ENCODE measurements around the gene MYORG. TPM values are rescaled to one million over a fixed set of nuclear protein-coding genes. Genes with fewer than 3 reads are reported as not detected.
A peak's percentile ranks its signal among the peaks of the same experiment; 100 is the strongest.
"Not testable (repeated sequence)": the region's sequence is repeated elsewhere in the genome, so short reads cannot be mapped to it uniquely, and the experiment has no call there.

MYORG gene
- total RNA-seq, 1 donor, result 1.3 TPM

DNA sequence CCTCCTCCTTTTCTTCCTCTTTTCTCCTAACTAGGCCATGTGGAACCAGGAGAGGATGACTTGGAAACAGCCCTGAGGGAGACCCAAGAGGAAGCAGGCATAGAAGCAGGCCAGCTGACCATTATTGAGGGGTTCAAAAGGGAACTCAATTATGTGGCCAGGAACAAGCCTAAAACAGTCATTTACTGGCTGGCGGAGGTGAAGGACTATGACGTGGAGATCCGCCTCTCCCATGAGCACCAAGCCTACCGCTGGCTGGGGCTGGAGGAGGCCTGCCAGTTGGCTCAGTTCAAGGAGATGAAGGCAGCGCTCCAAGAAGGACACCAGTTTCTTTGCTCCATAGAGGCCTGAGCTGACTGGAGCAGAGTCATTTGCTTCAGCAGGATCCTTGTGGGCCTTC is 33.6 kb downstream of the MYORG start:
- peak; percentile 82 for DNase-seq (ENCODE audit: low read depth)
- TF ChIP-seq, protein P1, sequence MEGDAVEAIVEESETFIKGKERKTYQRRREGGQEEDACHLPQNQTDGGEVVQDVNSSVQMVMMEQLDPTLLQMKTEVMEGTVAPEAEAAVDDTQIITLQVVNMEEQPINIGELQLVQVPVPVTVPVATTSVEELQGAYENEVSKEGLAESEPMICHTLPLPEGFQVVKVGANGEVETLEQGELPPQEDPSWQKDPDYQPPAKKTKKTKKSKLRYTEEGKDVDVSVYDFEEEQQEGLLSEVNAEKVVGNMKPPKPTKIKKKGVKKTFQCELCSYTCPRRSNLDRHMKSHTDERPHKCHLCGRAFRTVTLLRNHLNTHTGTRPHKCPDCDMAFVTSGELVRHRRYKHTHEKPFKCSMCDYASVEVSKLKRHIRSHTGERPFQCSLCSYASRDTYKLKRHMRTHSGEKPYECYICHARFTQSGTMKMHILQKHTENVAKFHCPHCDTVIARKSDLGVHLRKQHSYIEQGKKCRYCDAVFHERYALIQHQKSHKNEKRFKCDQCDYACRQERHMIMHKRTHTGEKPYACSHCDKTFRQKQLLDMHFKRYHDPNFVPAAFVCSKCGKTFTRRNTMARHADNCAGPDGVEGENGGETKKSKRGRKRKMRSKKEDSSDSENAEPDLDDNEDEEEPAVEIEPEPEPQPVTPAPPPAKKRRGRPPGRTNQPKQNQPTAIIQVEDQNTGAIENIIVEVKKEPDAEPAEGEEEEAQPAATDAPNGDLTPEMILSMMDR (IDR thresholded peaks at IDR 0.05; ENCODE audit: insufficient read depth, low read length), result no peak
- H3K4me3 ChIP-seq (ENCODE audit: low read depth, low read length), result no peak overlapping the region

DNA sequence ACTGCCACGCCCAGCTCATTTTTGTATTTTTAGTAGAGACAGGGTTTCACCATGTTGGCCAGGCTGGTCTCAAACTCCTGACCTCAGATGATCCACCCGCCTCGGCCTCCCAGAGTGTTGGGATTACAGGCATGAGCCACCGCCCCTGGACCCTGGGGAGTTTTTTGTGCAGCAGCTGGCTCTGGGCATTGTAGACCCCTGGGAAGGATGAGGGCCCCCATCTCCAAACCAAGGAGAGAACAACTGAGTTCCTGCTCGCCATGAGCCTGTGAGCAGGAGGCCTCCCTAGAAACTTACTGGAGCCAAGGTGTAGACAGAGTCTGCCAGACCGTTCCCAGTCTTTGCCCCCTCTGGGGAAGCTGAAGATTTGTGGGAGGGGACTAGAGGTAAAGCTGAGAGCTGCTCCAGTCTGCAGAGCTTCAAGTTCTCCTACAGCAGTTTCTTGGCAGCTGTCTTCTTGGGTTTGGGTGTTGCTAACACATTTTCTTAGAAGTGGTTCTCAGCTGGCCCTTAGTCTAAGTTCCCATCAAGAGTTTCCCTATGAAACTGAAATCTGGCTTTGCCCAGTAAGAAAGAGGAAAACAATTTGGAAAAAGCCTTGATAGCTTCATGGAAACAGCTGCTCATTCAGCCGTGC is 34.9 kb downstream of the MYORG start:
- TF ChIP-seq, protein P1 (IDR thresholded peaks at IDR 0.05; ENCODE audit: insufficient read depth, low read length), result no peak
- no peak overlapping the region for H3K4me3 ChIP-seq (ENCODE audit: low read depth, low read length)
- DNase-seq (ENCODE audit: low read depth), result no peak

DNA sequence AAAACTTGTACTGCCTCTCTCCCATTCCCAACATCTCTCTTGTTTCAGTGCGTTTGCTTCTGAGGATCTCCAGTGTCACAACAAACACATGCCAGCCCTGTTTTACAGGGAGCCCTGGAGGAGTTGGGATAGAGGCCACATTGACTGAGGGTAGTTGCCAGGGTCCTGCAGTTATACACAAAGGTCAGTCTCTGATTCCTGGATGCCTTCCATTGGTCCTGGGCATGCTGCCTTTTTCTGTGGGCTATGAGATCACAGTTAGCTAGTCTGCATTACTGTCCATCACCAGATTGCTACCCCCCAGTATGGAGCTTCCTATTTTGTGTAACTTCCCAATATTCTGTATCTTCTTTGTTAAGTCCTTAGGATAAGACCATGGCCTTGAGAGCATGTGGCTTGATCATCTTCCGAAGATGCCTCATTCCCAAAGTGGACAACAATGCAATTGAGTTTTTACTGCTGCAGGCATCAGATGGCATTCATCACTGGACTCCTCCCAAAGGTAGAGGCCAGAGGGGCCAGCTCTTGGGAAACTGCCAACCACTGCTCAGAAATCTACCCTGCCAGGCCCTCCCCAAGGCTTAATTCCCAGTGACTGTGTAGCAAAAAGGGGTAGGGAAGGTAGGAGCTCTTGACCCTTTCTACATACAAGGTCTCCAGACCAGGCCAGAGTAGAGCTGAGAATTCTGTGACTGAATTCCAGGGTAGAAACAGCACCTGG is 37.9 kb downstream of the MYORG start:
- H3K4me3 ChIP-seq (ENCODE audit: low read depth, low read length), result no peak overlapping the region
- TF ChIP-seq, protein P1 (IDR thresholded peaks at IDR 0.05; ENCODE audit: insufficient read depth, low read length), result no peak
- no peak for DNase-seq (ENCODE audit: low read depth)

DNA sequence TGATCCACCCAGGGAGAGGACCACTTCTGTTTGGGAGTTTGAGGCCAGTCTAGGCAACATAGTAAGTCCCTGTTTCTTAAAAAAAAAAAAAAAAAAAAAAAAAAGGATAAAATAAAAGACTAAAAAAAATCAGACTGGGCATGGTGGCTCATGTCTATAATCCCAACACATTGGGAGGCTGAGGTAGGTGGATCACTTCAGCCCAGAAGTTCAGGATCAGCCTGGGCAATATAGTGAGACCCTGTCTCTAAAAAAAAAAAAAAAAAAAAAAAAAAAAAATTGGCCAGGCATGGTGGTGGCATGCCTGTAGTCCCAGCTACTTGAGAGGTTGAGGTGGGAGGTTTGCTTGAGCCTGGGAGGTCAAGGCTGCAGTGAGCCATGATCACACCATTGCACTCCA is 38.6 kb downstream of the MYORG start:
- DNase-seq (ENCODE audit: low read depth); H3K4me3 ChIP-seq (ENCODE audit: low read depth, low read length): not testable (repeated sequence)

DNA sequence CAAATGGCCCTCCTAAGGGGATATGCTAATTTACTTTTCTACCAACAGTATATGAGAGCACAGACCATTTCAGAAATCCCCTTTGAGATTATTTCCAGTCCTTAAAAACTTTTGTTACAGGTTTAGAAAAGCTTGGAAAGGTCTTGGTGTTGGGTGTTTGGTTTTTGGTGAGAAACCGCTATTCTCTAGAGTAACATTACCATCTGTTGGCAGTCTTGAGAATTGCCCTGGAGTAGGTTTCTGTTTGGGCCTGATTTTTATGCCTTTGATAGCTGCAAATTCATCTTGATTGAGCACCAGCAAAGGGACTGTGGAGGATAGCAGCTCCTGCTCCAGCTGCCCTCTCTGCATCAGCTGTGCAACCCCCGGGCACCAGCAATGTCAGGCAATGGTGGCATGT is 39.3 kb downstream of the MYORG start:
- TF ChIP-seq, protein P1 (IDR thresholded peaks at IDR 0.05; ENCODE audit: insufficient read depth, low read length), result peak; percentile 16
- H3K4me3 ChIP-seq (ENCODE audit: low read depth, low read length), result no peak overlapping the region
- no peak for DNase-seq (ENCODE audit: low read depth)

DNA sequence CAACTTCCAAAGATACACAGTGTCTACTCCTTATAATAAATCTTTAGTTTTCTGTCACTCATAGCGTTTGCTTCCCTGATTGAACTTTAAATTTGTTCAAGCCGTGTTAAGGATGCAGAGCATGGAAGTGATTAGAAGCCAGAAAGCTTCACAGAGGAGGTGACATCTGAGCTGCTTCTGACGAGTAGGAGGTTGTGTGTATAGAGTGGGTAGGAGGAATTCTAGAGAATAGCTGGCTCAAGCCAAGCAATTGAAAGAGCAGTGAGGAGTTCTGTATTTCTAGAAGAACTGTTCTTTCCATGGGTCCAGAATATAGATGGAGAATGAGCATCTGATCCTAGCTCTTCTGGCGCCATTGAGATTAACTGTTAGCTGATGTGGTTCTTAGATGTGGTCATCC is 41.3 kb downstream of the MYORG start:
- H3K4me3 ChIP-seq (ENCODE audit: low read depth, low read length), result no peak overlapping the region
- TF ChIP-seq, protein P1 (IDR thresholded peaks at IDR 0.05; ENCODE audit: insufficient read depth, low read length), result no peak
- no peak for DNase-seq (ENCODE audit: low read depth)

DNA sequence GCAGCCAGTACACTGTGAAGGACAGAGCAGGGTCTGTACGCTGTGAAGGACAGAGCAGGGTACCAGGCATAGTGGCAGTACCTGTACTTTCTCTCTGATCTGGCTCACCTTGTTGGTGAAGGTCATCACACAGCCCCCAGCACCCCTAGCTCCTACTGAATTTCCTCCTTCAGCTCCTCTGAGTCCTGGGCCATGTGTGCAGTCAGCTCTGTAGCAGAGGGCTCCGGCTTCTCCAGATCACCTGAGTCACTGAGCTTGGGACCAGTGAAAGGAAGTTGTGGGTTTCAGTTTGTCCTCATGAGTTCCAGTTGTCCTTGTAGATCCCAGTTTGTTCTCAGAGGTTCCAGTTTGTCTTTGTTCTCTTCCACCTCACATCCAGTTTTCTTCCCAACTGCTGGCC is 41.8 kb downstream of the MYORG start:
- DNase-seq (ENCODE audit: low read depth), result no peak
- TF ChIP-seq, protein P1 (IDR thresholded peaks at IDR 0.05; ENCODE audit: insufficient read depth, low read length), result no peak
- no peak overlapping the region for H3K4me3 ChIP-seq (ENCODE audit: low read depth, low read length)

All from fibroblast of the aortic adventitia (primary cell).